H9 (cell line): ENCODE measurements around the gene AJAP1. TPM values are rescaled to one million over a fixed set of nuclear protein-coding genes. Genes with fewer than 3 reads are reported as not detected.

Experiments used
- DNase-seq: peaks from one replicate; pipeline ENCODE4 v3.0.0-alpha.2; 2017
- H2AFZ ChIP-seq: one replicate; pipeline ENCODE4 v1.6.1; 2013; ENCODE audit warnings: mild to moderate bottlenecking, low read length, control low read depth, moderate library complexity
- H2AK5ac ChIP-seq: 2 replicates; pipeline ENCODE4 v1.6.1; 2013; ENCODE audit warnings: low read length, control low read depth, mixed read lengths; ENCODE audit not compliant: insufficient read length
- H2BK120ac ChIP-seq: one replicate; pipeline ENCODE4 v1.6.1; 2013; ENCODE audit warnings: low read depth, mild to moderate bottlenecking, low read length, control low read depth, inconsistent platforms; ENCODE audit not compliant: poor library complexity, severe bottlenecking
- H2BK12ac ChIP-seq: 2 replicates; pipeline ENCODE4 v1.6.1; 2013; ENCODE audit warnings: low read length, control low read depth, mixed read lengths, low read depth; ENCODE audit not compliant: insufficient read length
- H2BK15ac ChIP-seq: 2 replicates; pipeline ENCODE4 v1.6.1; 2013; ENCODE audit warnings: low read depth, low read length, control low read depth
- H2BK20ac ChIP-seq: one replicate; pipeline ENCODE4 v1.6.1; 2013; ENCODE audit warnings: low read depth, mild to moderate bottlenecking, low read length, control low read depth, inconsistent platforms; ENCODE audit not compliant: poor library complexity, severe bottlenecking
- H2BK5ac ChIP-seq: 2 replicates; pipeline ENCODE4 v1.6.1; 2013; ENCODE audit warnings: low read length, control low read depth, mixed read lengths; ENCODE audit not compliant: insufficient read length
- H3K14ac ChIP-seq: 2 replicates; pipeline ENCODE4 v1.6.1; 2013; ENCODE audit warnings: low read length, control low read depth; ENCODE audit not compliant: insufficient read depth
- H3K18ac ChIP-seq: 2 replicates; pipeline ENCODE4 v1.6.1; 2013; ENCODE audit warnings: low read depth, mild to moderate bottlenecking, mixed read lengths, low read length, control low read depth; ENCODE audit not compliant: insufficient read length
- H3K23ac ChIP-seq: 2 replicates; pipeline ENCODE4 v1.6.1; 2013; ENCODE audit warnings: low read length, control low read depth, mixed read lengths, low read depth; ENCODE audit not compliant: insufficient read length
- H3K23me2 ChIP-seq: 2 replicates; pipeline ENCODE4 v1.6.1; 2013; ENCODE audit warnings: low read depth, mild to moderate bottlenecking, mixed read lengths, low read length, control low read depth; ENCODE audit not compliant: insufficient read length, poor library complexity, severe bottlenecking
- H3K27ac ChIP-seq: 2 replicates; pipeline ENCODE4 v1.5.1; 2013; ENCODE audit warnings: low read length, control low read depth, mixed read lengths, low read depth; ENCODE audit not compliant: insufficient read length
- H3K27me3 ChIP-seq: 2 replicates; pipeline ENCODE4 v1.6.1; 2013; ENCODE audit warnings: low read length, control low read depth, inconsistent platforms; ENCODE audit not compliant: insufficient read depth
- H3K4ac ChIP-seq: 2 replicates; pipeline ENCODE4 v1.6.1; 2013; ENCODE audit warnings: low read depth, mild to moderate bottlenecking, control low read depth, inconsistent platforms, low read length, moderate library complexity
- H3K4me1 ChIP-seq: 2 replicates; pipeline ENCODE4 v1.6.1; 2013; ENCODE audit warnings: low read length, control low read depth, inconsistent platforms; ENCODE audit not compliant: insufficient read depth
- H3K4me2 ChIP-seq: 2 replicates; pipeline ENCODE4 v1.6.1; 2013; ENCODE audit warnings: low read length, control low read depth, mixed read lengths; ENCODE audit not compliant: insufficient read length, insufficient read depth
- H3K56ac ChIP-seq: 2 replicates; pipeline ENCODE4 v1.6.1; 2013; ENCODE audit warnings: low read depth, mild to moderate bottlenecking, mixed read lengths, low read length, control low read depth; ENCODE audit not compliant: insufficient read length
- H3K79me1 ChIP-seq: 2 replicates; pipeline ENCODE4 v1.6.1; 2013; ENCODE audit warnings: low read depth, mild to moderate bottlenecking, moderate library complexity, low read length, control low read depth, inconsistent platforms; ENCODE audit not compliant: insufficient read depth, poor library complexity, severe bottlenecking
- H3K79me2 ChIP-seq: 2 replicates; pipeline ENCODE4 v1.6.1; 2013; ENCODE audit warnings: low read length, control low read depth, inconsistent platforms; ENCODE audit not compliant: insufficient read depth
- H3K9ac ChIP-seq: 2 replicates; pipeline ENCODE4 v1.6.1; 2013; ENCODE audit warnings: low read length, control low read depth, mixed read lengths; ENCODE audit not compliant: insufficient read length; ENCODE audit errors: extremely low read depth
- H3K9me3 ChIP-seq: one replicate; pipeline ENCODE4 v1.6.1; 2013; ENCODE audit warnings: low read depth, low read length, inconsistent platforms; ENCODE audit not compliant: control insufficient read depth
- H3T11ph ChIP-seq: one replicate; pipeline ENCODE4 v1.6.1; 2013; ENCODE audit warnings: mild to moderate bottlenecking, low read length, control low read depth, inconsistent platforms
- H4K20me1 ChIP-seq: one replicate; pipeline ENCODE4 v1.6.1; 2013; ENCODE audit not compliant: control insufficient read depth, insufficient read length, insufficient read depth
- H4K5ac ChIP-seq: 2 replicates; pipeline ENCODE4 v1.6.1; 2013; ENCODE audit warnings: low read depth, mild to moderate bottlenecking, mixed read lengths, low read length, control low read depth; ENCODE audit not compliant: insufficient read length
- H4K8ac ChIP-seq: replicated peaks from 2 replicates; pipeline ENCODE4 v1.6.1; 2013; ENCODE audit warnings: low read length, control low read depth, mixed read lengths, low read depth; ENCODE audit not compliant: insufficient read length
- H4K91ac ChIP-seq: 2 replicates; pipeline ENCODE4 v1.6.1; 2013; ENCODE audit warnings: low read depth, mild to moderate bottlenecking, moderate library complexity, mixed read lengths, low read length, control low read depth; ENCODE audit not compliant: insufficient read length
- H3K27ac Mint-ChIP-seq, 3 experiments: 2 replicates in 2 of 3; 3 replicates in 1 of 3; pipeline ENCODE4 v1.8.0; 2020 to 2021; ENCODE audit warnings: mixed read lengths in 3 of 3, mild to moderate bottlenecking in 1 of 3, moderate library complexity in 1 of 3
- H3K27me3 Mint-ChIP-seq: 2 replicates; pipeline ENCODE4 v1.8.0; 2021; ENCODE audit warnings: low read depth, mild to moderate bottlenecking, moderate library complexity, mixed read lengths
- H3K36me3 Mint-ChIP-seq, 3 experiments: 2 replicates in 2 of 3; 3 replicates in 1 of 3; pipeline ENCODE4 v1.8.0; 2020 to 2021; ENCODE audit warnings: low read depth in 3 of 3, mixed read lengths in 3 of 3; ENCODE audit not compliant: insufficient read depth in 1 of 3
- H3K4me1 Mint-ChIP-seq, 2 experiments: 2 replicates each; pipeline ENCODE4 v1.8.0; 2020; ENCODE audit warnings: mixed read lengths in 2 of 2
- H3K4me3 Mint-ChIP-seq, 2 experiments: 2 replicates in 1 of 2; 3 replicates in 1 of 2; pipeline ENCODE4 v1.8.0; 2020 to 2021; ENCODE audit warnings: mild to moderate bottlenecking in 2 of 2, mixed read lengths in 2 of 2, moderate library complexity in 1 of 2
- H3K9me3 Mint-ChIP-seq, 2 experiments: 2 replicates in 1 of 2; 3 replicates in 1 of 2; pipeline ENCODE4 v1.8.0; 2020; ENCODE audit warnings: mild to moderate bottlenecking in 2 of 2, mixed read lengths in 2 of 2, moderate library complexity in 1 of 2
- CTCF ChIP-seq: fragments of 200-600 bp; sonication (generic); conservative IDR thresholded peaks from 3 replicates; pipeline ENCODE4 v1.8.0; 2021; ENCODE audit warnings: antibody characterized with exemption, mild to moderate bottlenecking
- WGBS: extraction: QIAGEN DNeasy Blood & Tissue Kit; methylation state at CpG from one replicate; pipeline ENCODE4 v1.1.7; 2013; ENCODE audit warnings: missing lambda C conversion rate, low lambda C conversion rate, mixed read lengths; ENCODE audit not compliant: insufficient read length; ENCODE audit errors: extremely low coverage; 5-methylcytosine and 5-hydroxymethylcytosine counted together
- total RNA-seq: library from RNA; stranded (reverse); gene quantifications from 2 replicates; pipeline ENCODE4 v1.2.1, GENCODE V29; 2021

Gene AJAP1
- total RNA-seq, 1 experiment from 2014 or later, result 8.6 TPM

- H3K27me3 Mint-ChIP-seq, result peaks cover 11% of the 10 kb centered on the region
- Histone ChIP-seq H4K8ac (no peak overlapping the region), H3K79me2 (no peaks in the 10 kb centered on the region), H2AK5ac (no peak overlapping the region), H3K14ac (no peak overlapping the region), H4K91ac (no peak overlapping the region), H2BK15ac (peak overlapping the region; percentile 45; the same call in 1 of the 2 replicates), H2BK12ac (no peak overlapping the region), H3K9me3 (no peaks in the 10 kb centered on the region), H3K4ac (no peak overlapping the region), H2BK120ac (no peak overlapping the region), H2BK5ac (no peak overlapping the region), H4K5ac (no peak overlapping the region), H3K27ac (no peak overlapping the region), H3K79me1 (no peaks in the 10 kb centered on the region), H4K20me1 (no peaks in the 10 kb centered on the region), H3K27me3 (no peaks in the 10 kb centered on the region), H3K56ac (no peak overlapping the region), H3K18ac (no peak overlapping the region), H2AFZ (no peak overlapping the region), H3K23me2 (no peaks in the 10 kb centered on the region), H2BK20ac (no peak overlapping the region), H3K23ac (no peak overlapping the region), H3T11ph (no peak overlapping the region), H3K4me2 (no peak overlapping the region), H3K9ac (no peak overlapping the region), H3K4me1 (no peaks in the 10 kb centered on the region)
- H3K9me3 Mint-ChIP-seq, result peaks cover 1 to 6% of the 10 kb centered on the region in 2 experiments; a peak in 2 of 5 replicates
- H3K36me3 Mint-ChIP-seq, result no peaks in the 10 kb centered on the region; a peak in 2 of 7 replicates
- H3K27ac Mint-ChIP-seq, result no peak overlapping the region
- WGBS, result no CpG with 5 or more reads among the region's 12 CpGs
- H3K4me1 Mint-ChIP-seq, result peaks cover 22 to 26% of the 10 kb centered on the region in 2 experiments
- no peak for TF ChIP-seq CTCF
- DNase-seq, result no peak
- no peak overlapping the region for H3K4me3 Mint-ChIP-seq
Measured at GRCh38 chr1:4634793-4635406, 19.5 kb upstream of the AJAP1 start.
